Measurements from ENCODE around the gene KAZN. TPM values are rescaled to one million over a fixed set of nuclear protein-coding genes. Genes with fewer than 3 reads are reported as not detected.

KAZN gene
- total RNA-seq, 1 donor from 2014 or later = 3.7 TPM

- intact Hi-C loops (cut with DNase I) = no loop called here
- ATAC-seq (ENCODE audit: poor library complexity) (no peak), DNase-seq (no peak)
Measured at GRCh38 chr1:14724246-14724645, 125.8 kb downstream of the KAZN start.

GRCh38 chr1:14724678-14725077, 126.2 kb downstream of the KAZN start:
- ATAC-seq (ENCODE audit: poor library complexity) = no peak
- DNase-seq = no peak
- intact Hi-C loops (cut with DNase I) = no loop called here

- intact Hi-C loops (cut with DNase I) = no loop called here
Measured at GRCh38 chr1:14725238-14725637, 126.8 kb downstream of the KAZN start.

GRCh38 chr1:14725695-14726094, 127.2 kb downstream of the KAZN start:
- DNase-seq (no peak), ATAC-seq (ENCODE audit: poor library complexity) (no peak)
- intact Hi-C loops (cut with DNase I) = no loop called here

More at GRCh38 chr1:14725238-14725637, 126.8 kb downstream of the KAZN start:
- ATAC-seq (ENCODE audit: poor library complexity) (no peak), DNase-seq (no peak)

GRCh38 chr1:14726606-14727005, 128.1 kb downstream of the KAZN start:
- ATAC-seq (ENCODE audit: poor library complexity) = no peak
- no peak for DNase-seq
- intact Hi-C loops (cut with DNase I) = no loop called here

- DNase-seq = no peak
- ATAC-seq (ENCODE audit: poor library complexity) = no peak
Measured at GRCh38 chr1:14728516-14728915, 130.0 kb downstream of the KAZN start.

GRCh38 chr1:14732728-14733047, 134.2 kb downstream of the KAZN start:
- DNase-seq (no peak), ATAC-seq (ENCODE audit: poor library complexity) (no peak)
- intact Hi-C loops (cut with DNase I) = no loop called here

More at GRCh38 chr1:14728516-14728915, 130.0 kb downstream of the KAZN start:
- intact Hi-C loops (cut with DNase I) = no loop called here

GRCh38 chr1:14733048-14733778, 134.7 kb downstream of the KAZN start:
- no peak for DNase-seq
- intact Hi-C loops (cut with DNase I) = no loop called here
- no peak for ATAC-seq (ENCODE audit: poor library complexity)

GRCh38 chr1:14733779-14734140, 135.3 kb downstream of the KAZN start:
- DNase-seq = no peak
- no peak for ATAC-seq (ENCODE audit: poor library complexity)
- intact Hi-C loops (cut with DNase I) = no loop called here

GRCh38 chr1:14735841-14736240, 137.4 kb downstream of the KAZN start:
- DNase-seq (no peak), ATAC-seq (ENCODE audit: poor library complexity) (no peak)
- intact Hi-C loops (cut with DNase I) = no loop called here

GRCh38 chr1:14737561-14738094, 139.1 kb downstream of the KAZN start:
- intact Hi-C loops (cut with DNase I) = no loop called here
- DNase-seq (no peak), ATAC-seq (ENCODE audit: poor library complexity) (no peak)

- no peak for DNase-seq
- no peak for ATAC-seq (ENCODE audit: poor library complexity)
- intact Hi-C loops (cut with DNase I) = no loop called here
Measured at GRCh38 chr1:14738235-14738634, 139.8 kb downstream of the KAZN start.

GRCh38 chr1:14738647-14739046, 140.2 kb downstream of the KAZN start:
- ATAC-seq (ENCODE audit: poor library complexity) = no peak
- DNase-seq = no peak
- intact Hi-C loops (cut with DNase I) = no loop called here

- intact Hi-C loops (cut with DNase I) = no loop called here
- ATAC-seq (ENCODE audit: poor library complexity) = no peak
- DNase-seq = no peak
Measured at GRCh38 chr1:14739082-14739832, 140.8 kb downstream of the KAZN start.

- intact Hi-C loops (cut with DNase I) = no loop called here
- DNase-seq = no peak
- ATAC-seq (ENCODE audit: poor library complexity) = no peak
Measured at GRCh38 chr1:14740016-14740415, 141.5 kb downstream of the KAZN start.

- no peak for DNase-seq
- intact Hi-C loops (cut with DNase I) = no loop called here
- ATAC-seq (ENCODE audit: poor library complexity) = no peak
Measured at GRCh38 chr1:14741082-14741481, 142.6 kb downstream of the KAZN start.

- intact Hi-C loops (cut with DNase I) = no loop called here
- ATAC-seq (ENCODE audit: poor library complexity) (no peak), DNase-seq (no peak)
Measured at GRCh38 chr1:14741532-14741931, 143.0 kb downstream of the KAZN start.

GRCh38 chr1:14742181-14742980, 143.9 kb downstream of the KAZN start:
- ATAC-seq (ENCODE audit: poor library complexity) (no peak), DNase-seq (no peak)
- intact Hi-C loops (cut with DNase I) = no loop called here

- intact Hi-C loops (cut with DNase I) = no loop called here
- DNase-seq (no peak), ATAC-seq (ENCODE audit: poor library complexity) (no peak)
Measured at GRCh38 chr1:14743368-14743767, 144.9 kb downstream of the KAZN start.
